GM12878 (cell line): ENCODE data around the gene CPLX1. TPM values are rescaled to one million over a fixed set of nuclear protein-coding genes. Genes with fewer than 3 reads are reported as not detected.

ENCODE experiments used
- ATAC-seq: fragments of 200-7000 bp; cut with Tn5 transposase; 3 replicates; pipeline ENCODE4 v1.9.1; 2020; ENCODE audit warnings: mild to moderate bottlenecking, moderate library complexity
- BruUV-seq: library from RNA; stranded (reverse); fragments of 400-500 nt; replicated peaks from 2 replicates; lab custom pipeline; 2021; lab: Mats Ljungman, UMichigan
- CTCF ChIA-PET: fragments of 300-600 bp; sonication (Branson Sonifier 250); formaldehyde crosslinking; extraction: SDS; loops from one replicate; lab custom pipeline; 2021; ENCODE audit warnings: inconsistent platforms; lab: Yijun Ruan, JAX
- POLR2A ChIA-PET: fragments of 350-600 bp; formaldehyde crosslinking; extraction: SDS; loops from one replicate; lab custom pipeline; 2021; ENCODE audit warnings: inconsistent platforms; lab: Charles Lee
- RAD21 ChIA-PET: fragments of 300-600 bp; sonication (Branson Sonifier 250); formaldehyde crosslinking; loops from one replicate; lab custom pipeline; 2023; ENCODE audit warnings: antibody characterized with exemption; ENCODE audit not compliant: unreplicated experiment; lab: Charles Lee
- SMC1A ChIA-PET: fragments of 300-600 bp; sonication (Branson Sonifier 250); formaldehyde crosslinking; loops from one replicate; lab custom pipeline; 2023; ENCODE audit not compliant: unreplicated experiment, uncharacterized antibody; lab: Charles Lee
- DNase-seq: peaks from one replicate; pipeline ENCODE4 v3.0.0-alpha.2; 2011; ENCODE audit warnings: low read depth, low spot score
- FAIRE-seq: peaks from 3 replicates; lab custom pipeline; 2011; peaks lifted over from hg19 to GRCh38; lab: Jason Lieb, UNC
- H2AFZ ChIP-seq: 2 replicates; pipeline ENCODE4 v1.6.0; 2011; ENCODE audit warnings: low read depth, low read length, control low read depth; ENCODE audit not compliant: control insufficient read depth
- H3K27ac ChIP-seq: 2 replicates; pipeline ENCODE4 v1.5.1; 2011; ENCODE audit warnings: control low read depth; ENCODE audit not compliant: control insufficient read depth, insufficient read depth
- H3K27me3 ChIP-seq, 2 experiments: replicated peaks in 1 of 2; 2 replicates each; pipeline versions ENCODE4 v1.6.0 to v1.6.1; 2011; ENCODE audit warnings: low read length in 1 of 2; ENCODE audit not compliant: control insufficient read depth in 2 of 2, insufficient read depth in 2 of 2
- H3K36me3 ChIP-seq, 2 experiments: 2 replicates each; pipeline ENCODE4 v1.5.1; 2011; ENCODE audit warnings: low read length in 1 of 2; ENCODE audit not compliant: control insufficient read depth in 2 of 2, insufficient read depth in 2 of 2
- H3K4me1 ChIP-seq: 2 replicates; pipeline ENCODE4 v1.6.1; 2011; ENCODE audit warnings: mild to moderate bottlenecking, low read length, moderate library complexity, mixed read lengths; ENCODE audit not compliant: control insufficient read depth, insufficient read depth
- H3K4me2 ChIP-seq: 2 replicates; pipeline ENCODE4 v1.6.0; 2011; ENCODE audit warnings: control low read depth; ENCODE audit not compliant: control insufficient read depth, insufficient read depth
- H3K4me3 ChIP-seq: fragments of 200-600 bp; sonication (generic); 2 replicates; pipeline ENCODE4 v1.5.1; 2016
- H3K79me2 ChIP-seq: 2 replicates; pipeline ENCODE4 v1.6.0; 2011; ENCODE audit warnings: low read length; ENCODE audit not compliant: control insufficient read depth, insufficient read depth
- H3K9ac ChIP-seq: 2 replicates; pipeline ENCODE4 v1.8.0; 2011; ENCODE audit warnings: low read length, control low read depth, mixed read lengths; ENCODE audit not compliant: control insufficient read depth, insufficient read depth
- H3K9me3 ChIP-seq: replicated peaks from 3 replicates; pipeline ENCODE4 v1.5.1; 2011; ENCODE audit warnings: mild to moderate bottlenecking, low read length; ENCODE audit not compliant: control insufficient read depth, insufficient read depth
- H4K20me1 ChIP-seq: 2 replicates; pipeline ENCODE4 v1.6.0; 2011; ENCODE audit not compliant: control insufficient read depth, insufficient read depth
- ATF3 ChIP-seq: IDR thresholded peaks from 2 replicates; pipeline ENCODE4 v1.6.1; 2011; ENCODE audit warnings: low read depth, mild to moderate bottlenecking, low read length, moderate library complexity, borderline replicate concordance; ENCODE audit errors: extremely low read depth
- ATF7 ChIP-seq: fragments of 450-650 bp; IDR thresholded peaks from 2 replicates; pipeline ENCODE4 v1.6.1; 2016; ENCODE audit warnings: low read depth, mild to moderate bottlenecking
- BCL3 ChIP-seq: IDR thresholded peaks from 2 replicates; pipeline ENCODE4 v1.6.1; 2011; ENCODE audit warnings: borderline replicate concordance, low read depth, mild to moderate bottlenecking, moderate library complexity, low read length; ENCODE audit not compliant: insufficient read depth, poor library complexity, severe bottlenecking
- BMI1 ChIP-seq: fragments of 450-650 bp; IDR thresholded peaks from 2 replicates; pipeline ENCODE4 v1.6.1; 2016; ENCODE audit warnings: mild to moderate bottlenecking, moderate library complexity, borderline replicate concordance
- CEBPZ ChIP-seq: fragments of 150-350 bp; IDR thresholded peaks from 2 replicates; pipeline ENCODE4 v1.6.1; 2016; ENCODE audit warnings: low read depth, low read length
- CHD1 ChIP-seq: IDR thresholded peaks from 2 replicates; pipeline ENCODE4 v1.6.1; 2012; ENCODE audit warnings: low read depth, low read length, improper control_type of control experiment
- CREM ChIP-seq: IDR thresholded peaks from 2 replicates; pipeline ENCODE4 v1.6.1; 2014; ENCODE audit warnings: antibody characterized with exemption, low read depth
- FOXK2 ChIP-seq: fragments of 450-650 bp; IDR thresholded peaks from 2 replicates; pipeline ENCODE4 v1.6.1; 2017; ENCODE audit warnings: mild to moderate bottlenecking, moderate library complexity
- HDGF ChIP-seq: fragments of 450-650 bp; IDR thresholded peaks from 2 replicates; pipeline ENCODE4 v1.6.1; 2016; ENCODE audit warnings: antibody characterized with exemption
- LARP7 ChIP-seq: fragments of 450-650 bp; IDR thresholded peaks from 2 replicates; pipeline ENCODE4 v1.6.1; 2017; ENCODE audit warnings: mild to moderate bottlenecking
- NBN ChIP-seq: fragments of 450-650 bp; IDR thresholded peaks from 2 replicates; pipeline ENCODE4 v1.6.1; 2016
- NFYB ChIP-seq: IDR thresholded peaks from 2 replicates; pipeline ENCODE4 v1.6.1; 2011; ENCODE audit warnings: low read depth, mild to moderate bottlenecking, low read length, improper control_type of control experiment, moderate library complexity; ENCODE audit not compliant: insufficient read depth
- POLR2A ChIP-seq: IDR thresholded peaks from 2 replicates; pipeline ENCODE4 v1.6.1; 2011; ENCODE audit warnings: low read depth, mild to moderate bottlenecking, low read length
- POLR2AphosphoS2 ChIP-seq: IDR thresholded peaks from 2 replicates; pipeline ENCODE4 v1.6.1; 2011; ENCODE audit warnings: low read depth, mild to moderate bottlenecking, low read length, improper control_type of control experiment, moderate library complexity
- RAD51 ChIP-seq: fragments of 450-650 bp; IDR thresholded peaks from 2 replicates; pipeline ENCODE4 v1.6.1; 2016; ENCODE audit warnings: moderate library complexity, mild to moderate bottlenecking, inconsistent platforms
- YY1 ChIP-seq: IDR thresholded peaks from 2 replicates; pipeline ENCODE4 v1.6.1; 2011; ENCODE audit warnings: low read depth, mild to moderate bottlenecking, low read length
- WGBS: methylation state at CpG from one replicate; pipeline ENCODE4 v1.1.6; 2016; ENCODE audit warnings: low lambda C conversion rate; ENCODE audit not compliant: insufficient replicate concordance, insufficient coverage; ENCODE audit errors: missing lambda C conversion rate; 5-methylcytosine and 5-hydroxymethylcytosine counted together
- in situ Hi-C: fragments of 300-500 bp; cut with MboI; formaldehyde crosslinking; loops from 9 replicates; pipeline ENCODE4 v1.14.3; 2018; ENCODE audit warnings: mixed read lengths
- intact Hi-C: fragments of 100-400 bp; cut with micrococcal nuclease; formaldehyde crosslinking; loops from one replicate; pipeline ENCODE4 v1.14.2; 2022; ENCODE audit not compliant: unreplicated experiment
- polyA plus RNA-seq, 11 experiments: library from polyadenylated mRNA; depleted of rRNA in 4 of 11; unstranded in 6 of 11; stranded (reverse) in 5 of 11; fragments of >200 nt; fragmentation: Nextera tagmentation in 4 of 11; fragmentation: Illumina TruSeq in 1 of 11; extraction: Ambion mirVana in 4 of 11; extraction: Trizol in 1 of 11; gene quantifications; 1 replicate in 1 of 11; 2 replicates in 10 of 11; pipeline versions ENCODE4 v1.2.1 to v1.2.3, GENCODE V29; 2011 to 2016; ENCODE audit warnings: inconsistent platforms in 2 of 11, missing spikeins in 2 of 11, low read depth in 1 of 11
- total RNA-seq, 4 experiments: library from RNA; depleted of rRNA in 3 of 4; stranded (reverse); fragments of >200 nt in 3 of 4; fragmentation: Illumina TruSeq in 1 of 4; extraction: Trizol in 1 of 4; gene quantifications; 2 replicates each; pipeline versions ENCODE4 v1.2.1 to v1.2.3, GENCODE V29; 2013 to 2021

CPLX1 gene
- total and polyA plus RNA-seq, 10 of the 15 experiments (the other 5 are each of a cell fraction or from before 2014, with no cell fraction given): 0.04 to 1.2 (median 0.13) TPM; not detected in 5

- H3K4me1 ChIP-seq: no peaks in the 10 kb centered on the region
- no TSS peak for BruUV-seq
- DNase-seq: no peak
- no peak for FAIRE-seq
- no peak for ATAC-seq
- no peak for TF ChIP-seq LARP7
- no peak for TF ChIP-seq CREM
- peak; percentile 34; the same call in 1 of the 2 replicates for TF ChIP-seq POLR2A
- TF ChIP-seq BCL3: peak; percentile 83
- no peak overlapping the region for H3K9ac ChIP-seq
- H4K20me1 ChIP-seq: no peaks in the 10 kb centered on the region
- in situ Hi-C loops (no loop called here), intact Hi-C loops (no loop called here)
- no peak overlapping the region for H3K4me2 ChIP-seq
- no peak overlapping the region for H3K27ac ChIP-seq
- ChIA-PET RAD21 (no interaction called here), POLR2A (no interaction called here), CTCF (no interaction called here), SMC1A (no interaction called here)
- no peak overlapping the region for H3K4me3 ChIP-seq
- no peak overlapping the region for H2AFZ ChIP-seq
- peaks cover 19% of the 10 kb centered on the region for H3K79me2 ChIP-seq
- peaks cover 19 to 26% of the 10 kb centered on the region in 2 experiments for H3K36me3 ChIP-seq
- WGBS: 100% methylated on average over 5 of the region's 5 CpGs
- H3K9me3 ChIP-seq: no peaks in the 10 kb centered on the region
- H3K27me3 ChIP-seq: no peaks in the 10 kb centered on the region
These were observed 55.9 kb downstream of the CPLX1 start for GRCh38 chr4:770022-770421.

- Histone ChIP-seq H3K4me2 (no peak overlapping the region), H2AFZ (no peak overlapping the region), H3K9me3 (no peaks in the 10 kb centered on the region), H3K27me3 (no peaks in the 10 kb centered on the region), H4K20me1 (no peaks in the 10 kb centered on the region; the same call in 1 of the 2 replicates), H3K9ac (no peak overlapping the region), H3K4me3 (no peak overlapping the region), H3K27ac (no peak overlapping the region), H3K4me1 (no peaks in the 10 kb centered on the region), H3K36me3 (peaks cover 21 to 29% of the 10 kb centered on the region in 2 experiments), H3K79me2 (peaks cover 15% of the 10 kb centered on the region)
- ChIA-PET RAD21 (no interaction called here), CTCF (interaction anchor here (1.2 kb wide), 1 partner anchor 217 kb away, joined by 3 read pairs; the partner anchor contains the start of gene IDUA), POLR2A (no interaction called here), SMC1A (no interaction called here)
- FAIRE-seq (no peak), DNase-seq (no peak), ATAC-seq (no peak)
- intact Hi-C loops (no loop called here), in situ Hi-C loops (no loop called here)
- TSS peak; percentile 9 for BruUV-seq
- WGBS: 96% methylated on average over 19 of the region's 19 CpGs
- no peak for TF ChIP-seq CHD1
- TF ChIP-seq BMI1: no peak
- TF ChIP-seq HDGF: no peak
- TF ChIP-seq FOXK2: no peak
- no peak for TF ChIP-seq NFYB
- no peak for TF ChIP-seq RAD51
- TF ChIP-seq ATF3: no peak
- TF ChIP-seq NBN: no peak
- TF ChIP-seq ATF7: no peak
- TF ChIP-seq YY1: no peak
- no peak for TF ChIP-seq CEBPZ
- no peak for TF ChIP-seq POLR2AphosphoS2
These were observed 56.4 kb downstream of the CPLX1 start for GRCh38 chr4:769511-769910.
